GM12891 (cell line): ENCODE measurements around the gene MRRF. TPM values are rescaled to one million over a fixed set of nuclear protein-coding genes. Genes with fewer than 3 reads are reported as not detected.

Experiments used
- DNase-seq: peaks from one replicate; pipeline ENCODE4 v3.0.0; 2011; ENCODE audit warnings: low spot score; ENCODE audit not compliant: insufficient read length
- FAIRE-seq: peaks from 2 replicates; lab custom pipeline; 2011; peaks lifted over from hg19 to GRCh38; lab: Jason Lieb, UNC
- PAX5 ChIP-seq: IDR thresholded peaks from 2 replicates; pipeline ENCODE4 v1.6.1; 2011; ENCODE audit warnings: low read length, moderate library complexity, mild to moderate bottlenecking; ENCODE audit not compliant: insufficient read depth, severe bottlenecking
- POLR2A ChIP-seq: IDR thresholded peaks from 2 replicates; pipeline ENCODE4 v1.6.1; 2011; ENCODE audit warnings: low read depth, low read length, control low read depth
- POLR2AphosphoS5 ChIP-seq: IDR thresholded peaks from 2 replicates; pipeline ENCODE4 v1.6.1; 2011; ENCODE audit warnings: low read depth, low read length, control low read depth
- POU2F2 ChIP-seq: IDR thresholded peaks from 2 replicates; pipeline ENCODE4 v1.6.1; 2011; ENCODE audit warnings: low read depth, mild to moderate bottlenecking, control low read depth, low read length, moderate library complexity
- SPI1 ChIP-seq: IDR thresholded peaks from 2 replicates; pipeline ENCODE4 v1.6.1; 2011; ENCODE audit warnings: low read depth, low read length, control low read depth
- TAF1 ChIP-seq: IDR thresholded peaks from 2 replicates; pipeline ENCODE4 v1.6.1; 2011; ENCODE audit warnings: low read depth, low read length, control low read depth
- polyA plus RNA-seq: library from polyadenylated mRNA; unstranded; fragments of >200 nt; gene quantifications from one replicate; pipeline ENCODE4 v1.2.1, GENCODE V29; 2012; ENCODE audit warnings: low read depth, missing spikeins, inconsistent platforms; ENCODE audit not compliant: missing spikeins

Gene MRRF, protein sequence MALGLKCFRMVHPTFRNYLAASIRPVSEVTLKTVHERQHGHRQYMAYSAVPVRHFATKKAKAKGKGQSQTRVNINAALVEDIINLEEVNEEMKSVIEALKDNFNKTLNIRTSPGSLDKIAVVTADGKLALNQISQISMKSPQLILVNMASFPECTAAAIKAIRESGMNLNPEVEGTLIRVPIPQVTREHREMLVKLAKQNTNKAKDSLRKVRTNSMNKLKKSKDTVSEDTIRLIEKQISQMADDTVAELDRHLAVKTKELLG
- polyA plus RNA-seq: 49.2 TPM

DNA sequence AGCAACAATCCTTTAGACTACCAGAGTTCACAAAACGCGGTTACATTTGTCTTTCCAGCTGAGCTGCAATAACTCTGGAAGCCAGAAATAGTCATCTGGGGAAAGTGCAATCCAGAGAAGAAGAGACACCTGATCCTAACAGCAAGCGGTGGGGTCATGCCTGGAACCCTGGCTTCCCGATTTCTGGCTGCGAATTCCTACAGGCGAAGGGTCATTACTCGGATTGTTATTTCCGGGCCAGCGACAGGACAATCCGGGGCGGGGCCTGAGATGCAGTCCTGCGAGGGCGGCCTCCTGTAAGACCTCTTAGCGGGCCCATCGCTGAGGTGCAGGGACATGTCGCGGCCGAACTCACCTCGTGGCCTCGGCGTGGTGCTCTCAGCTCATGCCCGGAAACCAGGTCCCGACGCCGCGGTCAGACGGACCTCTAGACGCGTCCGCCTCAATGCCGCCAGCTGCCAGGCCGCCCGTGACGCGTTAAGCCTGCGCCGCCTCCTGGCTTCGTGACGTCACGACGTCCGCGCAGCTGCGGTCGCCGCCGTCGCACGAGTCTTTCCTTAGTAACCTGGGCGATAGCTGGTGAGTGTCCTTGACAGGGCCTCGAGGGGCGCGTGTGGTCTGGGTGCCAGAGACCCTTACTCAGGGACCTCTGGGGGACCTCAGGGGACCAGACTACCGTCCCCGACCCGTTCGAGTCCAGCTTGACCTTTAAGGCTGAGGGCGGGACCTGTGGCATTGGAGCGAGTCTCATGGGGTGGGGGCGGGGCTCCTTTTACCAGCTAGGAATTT is at the start of gene MRRF, which contains the start of gene RBM18:
Gene MRRF, plus strand, starts transcription at position 523 of the 789 bp plus-strand sequence. CDS start 6,010 bp downstream, outside the sequence.
Gene RBM18, minus strand, starts transcription at position 481 of the 789 bp plus-strand sequence. CDS start 3,348 bp downstream, outside the sequence.
- DNase-seq (peak; percentile 70), FAIRE-seq (peak; percentile 98)
- TF ChIP-seq PAX5 (no peak), POLR2AphosphoS5 (peak; percentile 89), POU2F2 (peak; percentile 73), SPI1 (no peak), TAF1 (peak; percentile 83; the same call in 1 of the 2 replicates), POLR2A (peak; percentile 90)

DNA sequence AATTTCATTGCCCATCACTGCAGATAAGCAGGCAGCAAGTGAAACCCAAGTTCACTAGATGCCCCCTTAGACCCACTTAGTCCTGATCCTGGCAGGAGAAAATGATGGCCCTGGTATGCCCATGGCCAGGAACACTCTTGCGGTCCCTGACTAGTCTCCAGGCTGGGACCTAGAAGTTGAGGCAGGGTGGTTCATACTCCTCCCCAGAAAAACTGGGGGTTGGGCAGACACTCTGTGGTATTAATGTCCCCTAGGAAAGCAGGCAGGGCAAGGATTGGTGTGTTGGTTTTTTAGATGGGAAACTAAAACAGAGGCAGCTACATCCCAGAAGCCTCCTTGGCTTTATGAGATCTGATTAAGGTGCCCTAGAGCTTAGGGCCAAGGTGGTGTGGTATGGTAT is 49.0 kb upstream of the MRRF start:
- FAIRE-seq (no peak), DNase-seq (no peak)
- TF ChIP-seq POLR2A: no peak
- no peak for TF ChIP-seq POU2F2
- TF ChIP-seq POLR2AphosphoS5: no peak
- no peak for TF ChIP-seq SPI1
- TF ChIP-seq PAX5: no peak
- TF ChIP-seq TAF1: no peak

DNA sequence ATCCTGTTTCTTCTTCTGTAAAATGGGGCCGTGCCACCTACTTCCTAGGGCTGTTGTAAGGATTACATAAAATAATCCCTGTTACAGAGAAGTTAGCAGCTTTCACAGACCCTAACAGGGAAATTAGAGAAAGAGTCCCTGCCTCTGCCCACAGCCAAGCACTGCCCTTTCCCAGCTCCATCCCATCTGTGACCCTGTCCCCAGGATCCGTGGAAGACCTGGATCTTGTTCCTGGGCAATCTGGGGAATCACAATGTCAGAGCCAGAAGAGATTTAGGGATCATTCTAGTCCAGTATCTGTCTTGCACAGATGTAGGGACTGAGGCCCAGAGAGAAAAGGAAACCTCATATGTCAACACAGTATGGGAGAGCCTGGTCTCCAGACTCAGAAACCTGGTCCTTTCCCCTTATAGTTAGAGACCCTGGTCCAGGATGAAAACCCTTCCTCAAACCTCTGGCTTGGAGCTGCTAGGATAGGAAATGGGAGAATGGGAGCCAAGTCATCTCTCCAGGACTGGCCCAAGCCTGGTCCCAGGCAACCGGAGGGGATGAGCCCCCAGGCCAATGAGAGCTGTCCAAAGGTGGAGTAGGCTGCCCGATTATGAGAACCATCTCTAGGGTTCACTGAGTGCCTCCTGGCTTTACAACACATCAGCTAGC is 48.4 kb upstream of the MRRF start:
- no peak for FAIRE-seq
- no peak for DNase-seq
- TF ChIP-seq POLR2A: no peak

DNA sequence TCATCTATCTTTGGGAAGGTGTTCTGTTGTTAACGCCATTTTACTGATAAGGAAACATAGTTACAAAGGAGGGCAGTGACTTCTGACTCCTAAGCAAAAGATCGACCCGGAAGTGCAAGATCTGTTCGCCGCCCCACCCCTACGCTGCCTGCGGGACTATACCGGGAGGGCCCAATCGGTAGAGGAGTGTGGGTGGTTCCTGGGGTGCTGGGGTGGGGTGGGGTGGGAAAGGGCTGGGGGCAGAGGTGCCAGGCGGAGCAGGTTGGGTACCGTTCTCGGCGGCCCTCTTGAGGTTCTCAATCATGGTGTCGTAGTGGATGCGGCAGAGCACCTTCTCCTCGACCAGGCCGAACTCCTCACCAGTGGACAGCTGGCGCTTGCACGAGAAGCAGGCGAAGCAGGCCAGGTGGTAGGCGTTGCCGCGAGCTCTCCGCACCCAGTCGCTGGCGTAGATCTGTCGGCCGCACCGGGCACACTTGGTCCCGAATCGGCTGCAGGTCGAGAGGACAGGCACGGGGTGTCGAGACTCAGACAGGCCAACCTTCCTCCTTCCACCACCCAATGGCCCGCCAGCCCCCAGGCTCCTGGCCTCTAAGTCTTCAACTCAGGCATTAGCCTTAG is 47.8 kb upstream of the MRRF start:
- DNase-seq (no peak), FAIRE-seq (no peak)
- TF ChIP-seq SPI1: no peak
- TF ChIP-seq TAF1: no peak
- no peak for TF ChIP-seq POU2F2
- TF ChIP-seq PAX5: no peak
- TF ChIP-seq POLR2A: no peak
- no peak for TF ChIP-seq POLR2AphosphoS5

GRCh38 chr9:122217640-122218039 is 47.0 kb upstream of the MRRF start:
- FAIRE-seq: no peak
- TF ChIP-seq TAF1: no peak
- TF ChIP-seq POLR2A: no peak
- TF ChIP-seq PAX5: no peak
- TF ChIP-seq POLR2AphosphoS5: no peak
- no peak for TF ChIP-seq POU2F2
- DNase-seq: no peak

DNA sequence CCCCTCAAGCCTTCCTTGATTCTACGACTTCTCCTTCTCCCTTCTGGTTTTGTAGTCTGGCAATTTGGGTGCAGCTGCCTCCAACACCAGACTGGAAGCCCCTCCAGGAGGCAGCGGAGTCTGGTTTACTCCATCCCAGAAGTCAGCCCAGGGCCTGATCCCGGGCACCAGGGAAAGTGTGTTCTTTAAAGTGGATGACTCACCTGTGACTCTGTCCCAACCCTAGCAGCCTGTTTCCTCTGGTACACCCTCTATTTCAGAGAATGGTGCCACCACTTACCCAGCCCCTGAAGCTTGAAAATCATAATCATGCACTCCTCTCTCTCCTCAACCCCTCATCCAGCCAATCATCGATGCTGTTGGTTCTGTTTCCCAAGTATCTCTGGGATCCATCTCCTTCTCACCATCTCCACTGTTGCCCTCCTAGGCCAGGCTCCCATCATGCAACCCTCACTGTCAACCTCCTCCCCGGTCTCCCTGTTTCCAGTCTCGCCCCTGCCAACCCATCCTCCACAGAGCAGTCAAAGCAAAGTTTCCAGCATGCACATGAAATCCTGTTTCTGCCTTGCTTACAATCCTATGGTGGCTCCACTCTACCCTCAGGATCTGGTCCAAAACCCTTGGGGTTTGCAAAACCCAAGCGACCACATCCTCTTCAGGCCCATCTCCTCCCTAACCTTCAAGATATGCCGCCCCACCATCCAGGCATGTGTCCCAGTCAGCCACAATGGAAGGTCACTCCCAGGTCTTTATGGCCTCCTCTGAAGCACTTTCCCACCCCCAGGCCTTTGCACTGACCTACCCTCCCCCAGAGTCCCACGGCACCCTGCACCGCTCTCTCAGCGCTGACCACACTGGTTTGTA is 46.4 kb upstream of the MRRF start:
- FAIRE-seq: no peak
- no peak for DNase-seq
- TF ChIP-seq TAF1 (no peak), POLR2A (no peak), SPI1 (no peak), POLR2AphosphoS5 (no peak), PAX5 (no peak), POU2F2 (no peak)

- no peak for FAIRE-seq
- TF ChIP-seq SPI1: no peak
- no peak for DNase-seq
These were observed 45.5 kb upstream of the MRRF start for GRCh38 chr9:122218935-122219855.

- TF ChIP-seq TAF1: no peak
- no peak for TF ChIP-seq POLR2A
- no peak for TF ChIP-seq PAX5
- no peak for TF ChIP-seq POU2F2
- no peak for TF ChIP-seq SPI1
- TF ChIP-seq POLR2AphosphoS5: no peak
- FAIRE-seq: no peak
- no peak for DNase-seq
These were observed 44.6 kb upstream of the MRRF start for GRCh38 chr9:122219856-122220672.
